Measurements from ENCODE around the gene ZNF76.

DNA sequence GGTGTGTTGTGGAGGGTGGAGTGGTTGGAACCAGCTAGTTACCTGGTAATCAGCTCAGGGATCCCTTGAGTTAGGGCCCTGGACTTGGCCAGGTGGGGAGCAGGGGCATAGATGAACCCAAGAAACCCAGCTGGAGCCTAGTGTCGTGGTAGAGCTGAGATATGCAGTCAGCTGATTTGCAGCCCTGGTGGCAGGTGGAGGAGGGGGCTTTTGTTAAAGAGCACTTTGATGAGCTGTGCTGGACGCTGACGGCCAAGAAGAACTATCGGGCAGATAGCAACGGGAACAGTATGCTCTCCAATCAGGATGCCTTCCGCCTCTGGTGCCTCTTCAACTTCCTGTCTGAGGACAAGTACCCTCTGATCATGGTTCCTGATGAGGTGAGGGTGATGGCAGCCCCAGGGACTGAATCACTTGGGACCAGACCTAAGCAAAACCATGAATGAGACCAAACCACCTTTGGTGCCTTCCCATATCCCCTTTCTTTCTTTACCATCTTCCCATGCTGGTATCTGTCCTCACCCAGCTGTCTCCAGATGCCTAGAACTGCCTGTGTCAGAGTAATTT is 50.8 kb downstream of the ZNF76 start:
- TF ChIP-seq, protein P1, sequence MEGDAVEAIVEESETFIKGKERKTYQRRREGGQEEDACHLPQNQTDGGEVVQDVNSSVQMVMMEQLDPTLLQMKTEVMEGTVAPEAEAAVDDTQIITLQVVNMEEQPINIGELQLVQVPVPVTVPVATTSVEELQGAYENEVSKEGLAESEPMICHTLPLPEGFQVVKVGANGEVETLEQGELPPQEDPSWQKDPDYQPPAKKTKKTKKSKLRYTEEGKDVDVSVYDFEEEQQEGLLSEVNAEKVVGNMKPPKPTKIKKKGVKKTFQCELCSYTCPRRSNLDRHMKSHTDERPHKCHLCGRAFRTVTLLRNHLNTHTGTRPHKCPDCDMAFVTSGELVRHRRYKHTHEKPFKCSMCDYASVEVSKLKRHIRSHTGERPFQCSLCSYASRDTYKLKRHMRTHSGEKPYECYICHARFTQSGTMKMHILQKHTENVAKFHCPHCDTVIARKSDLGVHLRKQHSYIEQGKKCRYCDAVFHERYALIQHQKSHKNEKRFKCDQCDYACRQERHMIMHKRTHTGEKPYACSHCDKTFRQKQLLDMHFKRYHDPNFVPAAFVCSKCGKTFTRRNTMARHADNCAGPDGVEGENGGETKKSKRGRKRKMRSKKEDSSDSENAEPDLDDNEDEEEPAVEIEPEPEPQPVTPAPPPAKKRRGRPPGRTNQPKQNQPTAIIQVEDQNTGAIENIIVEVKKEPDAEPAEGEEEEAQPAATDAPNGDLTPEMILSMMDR (IDR thresholded peaks at IDR 0.05; ENCODE audit: low read depth, low read length, missing input control): no peak
- TF ChIP-seq, protein P2, sequence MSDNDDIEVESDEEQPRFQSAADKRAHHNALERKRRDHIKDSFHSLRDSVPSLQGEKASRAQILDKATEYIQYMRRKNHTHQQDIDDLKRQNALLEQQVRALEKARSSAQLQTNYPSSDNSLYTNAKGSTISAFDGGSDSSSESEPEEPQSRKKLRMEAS (IDR thresholded peaks at IDR 0.05): no peak
- TF ChIP-seq, protein P3, sequence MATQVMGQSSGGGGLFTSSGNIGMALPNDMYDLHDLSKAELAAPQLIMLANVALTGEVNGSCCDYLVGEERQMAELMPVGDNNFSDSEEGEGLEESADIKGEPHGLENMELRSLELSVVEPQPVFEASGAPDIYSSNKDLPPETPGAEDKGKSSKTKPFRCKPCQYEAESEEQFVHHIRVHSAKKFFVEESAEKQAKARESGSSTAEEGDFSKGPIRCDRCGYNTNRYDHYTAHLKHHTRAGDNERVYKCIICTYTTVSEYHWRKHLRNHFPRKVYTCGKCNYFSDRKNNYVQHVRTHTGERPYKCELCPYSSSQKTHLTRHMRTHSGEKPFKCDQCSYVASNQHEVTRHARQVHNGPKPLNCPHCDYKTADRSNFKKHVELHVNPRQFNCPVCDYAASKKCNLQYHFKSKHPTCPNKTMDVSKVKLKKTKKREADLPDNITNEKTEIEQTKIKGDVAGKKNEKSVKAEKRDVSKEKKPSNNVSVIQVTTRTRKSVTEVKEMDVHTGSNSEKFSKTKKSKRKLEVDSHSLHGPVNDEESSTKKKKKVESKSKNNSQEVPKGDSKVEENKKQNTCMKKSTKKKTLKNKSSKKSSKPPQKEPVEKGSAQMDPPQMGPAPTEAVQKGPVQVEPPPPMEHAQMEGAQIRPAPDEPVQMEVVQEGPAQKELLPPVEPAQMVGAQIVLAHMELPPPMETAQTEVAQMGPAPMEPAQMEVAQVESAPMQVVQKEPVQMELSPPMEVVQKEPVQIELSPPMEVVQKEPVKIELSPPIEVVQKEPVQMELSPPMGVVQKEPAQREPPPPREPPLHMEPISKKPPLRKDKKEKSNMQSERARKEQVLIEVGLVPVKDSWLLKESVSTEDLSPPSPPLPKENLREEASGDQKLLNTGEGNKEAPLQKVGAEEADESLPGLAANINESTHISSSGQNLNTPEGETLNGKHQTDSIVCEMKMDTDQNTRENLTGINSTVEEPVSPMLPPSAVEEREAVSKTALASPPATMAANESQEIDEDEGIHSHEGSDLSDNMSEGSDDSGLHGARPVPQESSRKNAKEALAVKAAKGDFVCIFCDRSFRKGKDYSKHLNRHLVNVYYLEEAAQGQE (IDR thresholded peaks at IDR 0.05): no peak
- TF ChIP-seq JUND (IDR thresholded peaks at IDR 0.05) (no peak), GABPA (IDR thresholded peaks at IDR 0.05 in 1 of 2, conservative IDR thresholded peaks at IDR 0.05 in 1 of 2) (no peak), SP1 (IDR thresholded peaks at IDR 0.05) (no peak), EGR1 (IDR thresholded peaks at IDR 0.05; ENCODE audit: low read depth in 2 of 2) (no peak), RAD21 (IDR thresholded peaks at IDR 0.05) (no peak), NR2F2 (IDR thresholded peaks at IDR 0.05) (no peak), YY1 (IDR thresholded peaks at IDR 0.05) (no peak), TAF1 (conservative IDR thresholded peaks at IDR 0.05) (no peak), RXRA (IDR thresholded peaks at IDR 0.05) (no peak)
- TF ChIP-seq, protein P4, sequence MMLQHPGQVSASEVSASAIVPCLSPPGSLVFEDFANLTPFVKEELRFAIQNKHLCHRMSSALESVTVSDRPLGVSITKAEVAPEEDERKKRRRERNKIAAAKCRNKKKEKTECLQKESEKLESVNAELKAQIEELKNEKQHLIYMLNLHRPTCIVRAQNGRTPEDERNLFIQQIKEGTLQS (IDR thresholded peaks at IDR 0.05): no peak

Measured in liver (tissue), 3 donors.